ENCODE results near the gene DGKI.

- TF ChIP-seq CTCF (IDR thresholded peaks at IDR 0.05) (no peak), KDM5A (IDR thresholded peaks at IDR 0.05) (no peak), NR3C1 (IDR thresholded peaks at IDR 0.05) (no peak)
These were observed 91.3 kb downstream of the DGKI start for GRCh38 chr7:137755427-137755826.
